Inflammatory macrophage treated with lipopolysaccharide for 1 hour (primary cell): ENCODE measurements around the gene TM9SF4.

Experiments
- DNase-seq, 2 donors: peaks; one replicate each; pipeline ENCODE4 v3.0.0-alpha.2; 2020 to 2022

TM9SF4 gene

GRCh38 chr20:32213870-32214269, 104.4 kb downstream of the TM9SF4 start:
- DNase-seq, result no peak

- DNase-seq, result no peak
Observed at GRCh38 chr20:32215147-32215546, 105.6 kb downstream of the TM9SF4 start.

GRCh38 chr20:32215729-32216128, 106.2 kb downstream of the TM9SF4 start:
- no peak for DNase-seq

GRCh38 chr20:32216179-32217142, 106.9 kb downstream of the TM9SF4 start:
- no peak for DNase-seq
